Kidney epithelial cell (primary cell): ENCODE data around the gene SAMD4A. TPM values are rescaled to one million over a fixed set of nuclear protein-coding genes. Genes with fewer than 3 reads are reported as not detected.

Experiments used
- DNase-seq: peaks from one replicate; pipeline ENCODE4 v3.0.0-alpha.2; 2010; ENCODE audit warnings: low read depth
- H3K27me3 ChIP-seq: 2 replicates; pipeline ENCODE4 v1.6.0; 2011; ENCODE audit warnings: low read length; ENCODE audit not compliant: control insufficient read depth, insufficient read depth
- H3K36me3 ChIP-seq: 2 replicates; pipeline ENCODE4 v1.5.1; 2011; ENCODE audit warnings: low read length; ENCODE audit not compliant: control insufficient read depth, insufficient read depth
- H3K4me3 ChIP-seq: 2 replicates; pipeline ENCODE4 v1.5.1; 2011; ENCODE audit warnings: low read depth, mild to moderate bottlenecking, control low read depth, low read length
- total RNA-seq: library from RNA; depleted of rRNA; stranded (reverse); fragments of >200 nt; gene quantifications from 2 replicates; pipeline ENCODE4 v1.2.3, GENCODE V29; 2015
- TF ChIP-seq, protein P1 (sequence below): IDR thresholded peaks from 2 replicates; pipeline ENCODE4 v1.5.1; 2011; ENCODE audit warnings: mild to moderate bottlenecking, moderate library complexity, low read length, control low read depth, inconsistent platforms; ENCODE audit not compliant: insufficient read depth, poor library complexity, severe bottlenecking

The SAMD4A gene
- total RNA-seq, 1 donor from 2014 or later: 14.5 TPM

DNA sequence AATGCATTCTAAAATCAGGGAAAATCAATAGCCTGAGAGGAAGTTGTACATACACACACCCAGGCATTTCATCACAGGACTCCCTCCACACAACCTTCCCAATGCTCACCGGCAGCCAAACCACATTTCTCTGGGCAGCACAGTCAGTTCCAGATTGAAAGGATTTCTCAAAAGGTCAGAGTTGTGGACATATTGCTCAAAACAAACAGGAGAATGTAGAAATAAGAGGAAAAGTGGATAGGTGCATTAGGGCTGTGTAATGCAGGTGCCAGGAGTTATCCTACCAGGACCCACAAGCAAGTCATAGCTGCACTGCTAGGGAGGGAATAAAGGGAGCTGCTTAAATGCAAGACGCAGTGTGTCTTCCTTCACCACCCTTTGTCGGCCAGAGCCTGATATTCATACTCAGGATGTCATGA, 272.8 kb downstream of the SAMD4A start:
- DNase-seq: no peak
- TF ChIP-seq, protein P1, sequence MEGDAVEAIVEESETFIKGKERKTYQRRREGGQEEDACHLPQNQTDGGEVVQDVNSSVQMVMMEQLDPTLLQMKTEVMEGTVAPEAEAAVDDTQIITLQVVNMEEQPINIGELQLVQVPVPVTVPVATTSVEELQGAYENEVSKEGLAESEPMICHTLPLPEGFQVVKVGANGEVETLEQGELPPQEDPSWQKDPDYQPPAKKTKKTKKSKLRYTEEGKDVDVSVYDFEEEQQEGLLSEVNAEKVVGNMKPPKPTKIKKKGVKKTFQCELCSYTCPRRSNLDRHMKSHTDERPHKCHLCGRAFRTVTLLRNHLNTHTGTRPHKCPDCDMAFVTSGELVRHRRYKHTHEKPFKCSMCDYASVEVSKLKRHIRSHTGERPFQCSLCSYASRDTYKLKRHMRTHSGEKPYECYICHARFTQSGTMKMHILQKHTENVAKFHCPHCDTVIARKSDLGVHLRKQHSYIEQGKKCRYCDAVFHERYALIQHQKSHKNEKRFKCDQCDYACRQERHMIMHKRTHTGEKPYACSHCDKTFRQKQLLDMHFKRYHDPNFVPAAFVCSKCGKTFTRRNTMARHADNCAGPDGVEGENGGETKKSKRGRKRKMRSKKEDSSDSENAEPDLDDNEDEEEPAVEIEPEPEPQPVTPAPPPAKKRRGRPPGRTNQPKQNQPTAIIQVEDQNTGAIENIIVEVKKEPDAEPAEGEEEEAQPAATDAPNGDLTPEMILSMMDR: no peak
- no peak overlapping the region for H3K4me3 ChIP-seq
- no peaks in the 10 kb centered on the region for H3K27me3 ChIP-seq
- no peaks in the 10 kb centered on the region for H3K36me3 ChIP-seq

DNA sequence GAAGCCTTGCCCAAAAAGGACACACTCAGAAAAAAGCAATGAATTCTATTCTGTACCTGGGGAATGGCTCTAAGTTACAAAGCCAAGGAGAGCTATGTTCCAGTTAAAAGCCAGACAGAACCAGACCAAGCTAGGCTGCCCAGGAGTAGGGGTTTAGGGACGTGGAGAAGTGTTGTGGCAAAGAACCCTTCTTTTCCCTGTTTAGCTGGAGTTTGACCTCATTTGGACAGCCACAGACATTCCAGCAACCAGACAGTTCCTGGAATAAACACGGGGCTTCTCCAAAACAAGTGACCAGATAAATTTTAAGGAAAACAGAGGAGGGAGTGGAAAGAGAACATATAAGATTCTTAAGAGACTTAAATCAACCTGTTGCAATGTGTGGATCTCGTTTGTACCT, 273.4 kb downstream of the SAMD4A start:
- TF ChIP-seq, protein P1: no peak
- Histone ChIP-seq H3K36me3 (no peaks in the 10 kb centered on the region), H3K4me3 (no peak overlapping the region), H3K27me3 (no peaks in the 10 kb centered on the region)
- DNase-seq: no peak

DNA sequence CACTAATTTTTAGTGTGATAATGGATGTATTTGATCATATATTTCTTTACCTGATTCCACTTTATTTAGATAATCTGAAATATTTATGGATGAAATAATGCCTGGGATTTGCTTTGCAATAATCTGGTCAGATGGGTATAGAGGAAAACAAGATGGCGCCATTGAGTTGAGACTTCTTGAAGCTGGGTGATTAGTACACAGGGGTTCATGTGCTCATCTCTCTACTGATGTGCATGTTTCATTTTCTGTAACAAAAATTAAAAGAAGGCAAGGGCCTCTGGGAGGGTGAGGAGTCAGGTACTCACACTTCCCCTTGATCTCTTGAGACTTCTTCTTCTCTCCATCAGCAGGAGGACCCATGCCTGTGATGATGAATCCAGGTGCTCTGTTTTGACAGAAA, 273.9 kb downstream of the SAMD4A start:
- TF ChIP-seq, protein P1: no peak
- Histone ChIP-seq H3K36me3 (no peaks in the 10 kb centered on the region), H3K27me3 (no peaks in the 10 kb centered on the region), H3K4me3 (no peak overlapping the region)
- DNase-seq: no peak

Other genes starting within 250 kb of the SAMD4A start
- 7.7 and 13.6 TPM in 2 replicates for gene CDKN3, start 170.1 kb upstream of the SAMD4A start, total RNA-seq
- 105 and 227 TPM in 2 replicates for gene CNIH1, start 125.8 kb upstream of the SAMD4A start, total RNA-seq
- 55.1 and 71.9 TPM in 2 replicates for gene GMFB, start 78.1 kb upstream of the SAMD4A start, total RNA-seq
- gene CGRRF1, start 57.2 kb upstream of the SAMD4A start, total RNA-seq: 13.4 and 15.4 TPM in 2 replicates